OCI-LY1 (cell line): ENCODE data around the gene SHROOM2.

Experiments used
- H2AFZ ChIP-seq: fragments of 200-600 bp; sonication (generic), shearing (Covaris generic); 2 replicates; pipeline ENCODE4 v1.6.0; 2014; ENCODE audit warnings: antibody characterized with exemption, mild to moderate bottlenecking, low read length
- H3F3A ChIP-seq: fragments of 200-600 bp; sonication (generic), shearing (Covaris generic); 2 replicates; pipeline ENCODE4 v1.6.0; 2014; ENCODE audit warnings: mild to moderate bottlenecking, antibody characterized with exemption, low read length, moderate library complexity; ENCODE audit not compliant: insufficient read depth
- H3K27ac ChIP-seq: fragments of 200-600 bp; sonication (generic); 2 replicates; pipeline ENCODE4 v1.5.1; 2014; ENCODE audit warnings: low read length, mixed run types, mild to moderate bottlenecking, low read depth; ENCODE audit not compliant: poor library complexity, severe bottlenecking
- H3K27me3 ChIP-seq: fragments of 200-600 bp; sonication (generic); 2 replicates; pipeline ENCODE4 v1.6.0; 2014; ENCODE audit warnings: antibody characterized with exemption, mild to moderate bottlenecking, low read length, moderate library complexity; ENCODE audit not compliant: insufficient read depth
- H3K36me3 ChIP-seq: fragments of 200-600 bp; sonication (generic); 2 replicates; pipeline ENCODE4 v1.6.1; 2014; ENCODE audit warnings: mild to moderate bottlenecking, antibody characterized with exemption, low read length, moderate library complexity, mixed read lengths; ENCODE audit not compliant: insufficient read depth
- H3K4me1 ChIP-seq: fragments of 200-600 bp; sonication (generic); 2 replicates; pipeline ENCODE4 v1.5.1; 2014; ENCODE audit warnings: mild to moderate bottlenecking, low read length, moderate library complexity; ENCODE audit not compliant: insufficient read depth, severe bottlenecking
- H3K4me2 ChIP-seq: fragments of 200-600 bp; sonication (generic), shearing (Covaris generic); 2 replicates; pipeline ENCODE4 v1.6.1; 2014; ENCODE audit warnings: low read length
- H3K4me3 ChIP-seq: fragments of 200-600 bp; sonication (generic); 2 replicates; pipeline ENCODE4 v1.5.1; 2014; ENCODE audit warnings: low read length, low read depth, mild to moderate bottlenecking, mixed read lengths; ENCODE audit not compliant: poor library complexity, severe bottlenecking
- H3K79me2 ChIP-seq: fragments of 200-600 bp; shearing (Covaris generic); 2 replicates; pipeline ENCODE4 v1.6.1; 2016; ENCODE audit warnings: mixed run types, low read length, mixed read lengths; ENCODE audit not compliant: insufficient read depth
- H3K9ac ChIP-seq: fragments of 200-600 bp; sonication (generic), shearing (Covaris generic); 2 replicates; pipeline ENCODE4 v1.6.1; 2014; ENCODE audit warnings: mild to moderate bottlenecking, low read length, mixed read lengths
- H3K9me2 ChIP-seq: fragments of 200-600 bp; sonication (generic), shearing (Covaris generic); 2 replicates; pipeline ENCODE4 v1.6.1; 2014; ENCODE audit warnings: low read depth, mild to moderate bottlenecking, low read length, mixed read lengths
- H3K9me3 ChIP-seq: fragments of 200-600 bp; shearing (Covaris generic); 2 replicates; pipeline ENCODE4 v1.6.1; 2014; ENCODE audit warnings: low read length, mixed read lengths
- H4K20me1 ChIP-seq: fragments of 200-600 bp; sonication (generic), shearing (Covaris generic); 2 replicates; pipeline ENCODE4 v1.6.0; 2016; ENCODE audit warnings: mild to moderate bottlenecking, low read length; ENCODE audit not compliant: insufficient read depth
- CTCF ChIP-seq: fragments of 200-600 bp; sonication (generic), shearing (Covaris generic); IDR thresholded peaks from 2 replicates; pipeline ENCODE4 v1.5.1; 2017; ENCODE audit warnings: mild to moderate bottlenecking, antibody characterized with exemption, low read length, moderate library complexity, mixed read lengths
- EZH2 ChIP-seq: fragments of 200-600 bp; sonication (generic), shearing (Covaris generic); IDR thresholded peaks from 2 replicates; pipeline ENCODE4 v1.8.0; 2017; ENCODE audit warnings: borderline replicate concordance, mixed run types, mild to moderate bottlenecking, antibody characterized with exemption, low read length, moderate library complexity, mixed read lengths

SHROOM2 gene

GRCh38 chrX:9851890-9852289 is 65.7 kb downstream of the SHROOM2 start:
- Histone ChIP-seq H3K9ac (no peak overlapping the region), H3K27ac (no peak overlapping the region), H3K9me3 (no peaks in the 10 kb centered on the region), H3K27me3 (no peaks in the 10 kb centered on the region), H3F3A (no peaks in the 10 kb centered on the region), H3K4me3 (no peak overlapping the region), H2AFZ (no peak overlapping the region), H3K4me2 (no peak overlapping the region), H4K20me1 (no peaks in the 10 kb centered on the region), H3K9me2 (no peaks in the 10 kb centered on the region), H3K36me3 (no peaks in the 10 kb centered on the region), H3K4me1 (no peaks in the 10 kb centered on the region), H3K79me2 (no peaks in the 10 kb centered on the region)
- TF ChIP-seq EZH2 (no peak), CTCF (no peak)

GRCh38 chrX:9853307-9853706 is 67.1 kb downstream of the SHROOM2 start:
- no peaks in the 10 kb centered on the region for H3K9me3 ChIP-seq
- H4K20me1 ChIP-seq, result no peaks in the 10 kb centered on the region

DNA sequence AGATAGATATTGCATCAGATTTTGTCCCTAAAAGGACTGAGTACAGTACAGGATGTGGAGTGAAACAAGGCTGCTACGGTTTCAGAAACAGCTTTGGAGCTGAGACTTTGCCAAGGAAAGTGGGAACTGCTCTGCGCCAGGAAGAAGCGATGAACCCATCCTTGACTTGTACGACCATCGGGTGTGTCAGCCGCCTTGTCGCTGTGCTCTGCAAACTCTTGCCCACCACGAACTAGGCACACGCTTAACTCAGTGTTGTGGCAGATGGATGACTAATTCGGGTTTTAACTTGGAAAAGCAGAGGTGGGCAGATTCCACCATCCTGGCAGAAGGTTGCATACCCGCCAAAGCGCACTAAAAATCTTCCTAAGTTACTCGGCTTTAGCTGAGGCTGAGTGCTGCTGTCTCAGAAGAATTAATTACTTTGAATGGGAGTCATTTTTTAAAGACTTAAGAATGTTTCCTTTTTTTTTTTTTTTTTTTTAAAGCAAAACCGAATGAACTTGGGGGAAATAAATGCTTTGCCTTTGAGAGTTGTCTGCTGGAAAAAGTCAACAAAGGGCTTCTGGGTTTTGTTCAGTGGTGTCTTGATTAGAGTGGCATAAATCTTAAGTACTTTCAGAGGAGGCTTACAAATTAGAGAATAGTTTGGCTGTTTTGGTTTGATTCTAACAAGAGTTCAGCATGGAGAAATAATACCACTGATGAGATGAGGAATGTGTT is 69.5 kb downstream of the SHROOM2 start:
- no peaks in the 10 kb centered on the region for H4K20me1 ChIP-seq
- H3K36me3 ChIP-seq, result no peaks in the 10 kb centered on the region
- no peak overlapping the region for H3K4me2 ChIP-seq
- no peak overlapping the region for H2AFZ ChIP-seq
- H3K79me2 ChIP-seq, result no peaks in the 10 kb centered on the region
- no peak overlapping the region for H3K4me3 ChIP-seq
- no peaks in the 10 kb centered on the region for H3K9me3 ChIP-seq
- H3K27me3 ChIP-seq, result no peaks in the 10 kb centered on the region
- H3K4me1 ChIP-seq, result peaks cover 7% of the 10 kb centered on the region
- no peak overlapping the region for H3K27ac ChIP-seq
- H3K9ac ChIP-seq, result no peak overlapping the region
- H3F3A ChIP-seq, result no peaks in the 10 kb centered on the region
- TF ChIP-seq EZH2 (no peak), CTCF (no peak)
- no peaks in the 10 kb centered on the region for H3K9me2 ChIP-seq

More at GRCh38 chrX:9853307-9853706, 67.1 kb downstream of the SHROOM2 start:
- no peak for TF ChIP-seq CTCF
- no peak for TF ChIP-seq EZH2
- no peaks in the 10 kb centered on the region for H3K27me3 ChIP-seq
- no peak overlapping the region for H3K27ac ChIP-seq
- no peaks in the 10 kb centered on the region for H3K79me2 ChIP-seq
- H2AFZ ChIP-seq, result no peak overlapping the region
- H3F3A ChIP-seq, result no peaks in the 10 kb centered on the region
- H3K4me2 ChIP-seq, result no peak overlapping the region
- no peaks in the 10 kb centered on the region for H3K9me2 ChIP-seq
- H3K4me3 ChIP-seq, result no peak overlapping the region
- H3K36me3 ChIP-seq, result no peaks in the 10 kb centered on the region
- no peaks in the 10 kb centered on the region for H3K4me1 ChIP-seq
- no peak overlapping the region for H3K9ac ChIP-seq
